ENCODE data around the gene RAB11FIP4.

RAB11FIP4 gene

GRCh38 chr17:31550389-31551056 is 159.0 kb downstream of the RAB11FIP4 start:
- CTCF ChIA-PET = interaction anchor here (2.1 kb wide), 1 partner anchor 292 kb away, joined by 11 read pairs; no protein-coding TSS in a partner anchor
- POLR2A ChIA-PET = interaction anchor here (0.5 to 1.6 kb wide), 6 partner anchors 63 to 920 kb away, joined by 3 to 4 read pairs (median 4); partner anchors contain the start of gene UTP6
- TF ChIP-seq ZBTB48 (tag by site-specific recombination; IDR thresholded peaks at IDR 0.05) (no peak; the same call in 1 of the 2 replicates), SALL2 (tag by site-specific recombination; IDR thresholded peaks at IDR 0.05; ENCODE audit: borderline replicate concordance) (no peak), ZNF274 (IDR thresholded peaks at IDR 0.05; ENCODE audit: low read length) (no peak), ZNF274 (tag by site-specific recombination; IDR thresholded peaks at IDR 0.05; ENCODE audit: borderline replicate concordance) (no peak), ZNF112 (tag by site-specific recombination; IDR thresholded peaks at IDR 0.05) (no peak), ZNF366 (tag by site-specific recombination; conservative IDR thresholded peaks at IDR 0.05) (0 out of 2 replicates have a peak, but pooled peaks have one; percentile 17), ZNF670 (tag by site-specific recombination; IDR thresholded peaks at IDR 0.05; ENCODE audit: low read depth) (no peak), ZNF530 (tag by site-specific recombination; IDR thresholded peaks at IDR 0.05; ENCODE audit: low read depth) (no peak), ZFP37 (tag by site-specific recombination; IDR thresholded peaks at IDR 0.05) (no peak), ZNF280D (tag by site-specific recombination; IDR thresholded peaks at IDR 0.05) (peak; percentile 92), ZNF114 (tag by site-specific recombination; IDR thresholded peaks at IDR 0.05) (0 out of 2 replicates have a peak, but pooled peaks have one; percentile 37), ZBTB49 (tag by site-specific recombination; IDR thresholded peaks at IDR 0.05; ENCODE audit: low read depth) (no peak), YY1 (tag by site-specific recombination; IDR thresholded peaks at IDR 0.05) (no peak), YY2 (tag by site-specific recombination; IDR thresholded peaks at IDR 0.05) (no peak), ZNF175 (tag by site-specific recombination; IDR thresholded peaks at IDR 0.05) (no peak), KLF17 (tag by site-specific recombination; IDR thresholded peaks at IDR 0.05) (no peak), ZNF701 (tag by site-specific recombination; IDR thresholded peaks at IDR 0.05) (no peak), ZNF24 (tag by site-specific recombination; IDR thresholded peaks at IDR 0.05) (no peak), ZBTB20 (tag by site-specific recombination; IDR thresholded peaks at IDR 0.05) (peak; percentile 12; the same call in 1 of the 2 replicates), SCRT1 (tag by site-specific recombination; IDR thresholded peaks at IDR 0.05; ENCODE audit: borderline replicate concordance) (peak; percentile 80), ZNF707 (tag by site-specific recombination; IDR thresholded peaks at IDR 0.05) (no peak), HOXA7 (CRISPR knock-in tag; IDR thresholded peaks at IDR 0.05; ENCODE audit: borderline replicate concordance) (no peak), ZNF324 (tag by site-specific recombination; IDR thresholded peaks at IDR 0.05) (no peak), HOXC10 (CRISPR knock-in tag; IDR thresholded peaks at IDR 0.05) (0 out of 2 replicates have a peak, but pooled peaks have one; percentile 12), ZNF394 (tag by site-specific recombination; IDR thresholded peaks at IDR 0.05; ENCODE audit: borderline replicate concordance) (0 out of 2 replicates have a peak, but pooled peaks have one; percentile 31), ZNF335 (tag by site-specific recombination; conservative IDR thresholded peaks at IDR 0.05) (peak; percentile 59), ELK4 (IDR thresholded peaks at IDR 0.05; ENCODE audit: borderline replicate concordance, low read depth, low read length) (no peak), PATZ1 (tag by site-specific recombination; IDR thresholded peaks at IDR 0.05) (no peak), BCL11B (tag by site-specific recombination; IDR thresholded peaks at IDR 0.05; ENCODE audit: low read depth) (no peak)

More at GRCh38 chr17:31550389-31551056, 159.0 kb downstream of the RAB11FIP4 start:
- Histone ChIP-seq H3K27ac (ENCODE audit: extremely low read depth, low read depth, low read length) (peak overlapping the region; percentile 63), H3K4me3 (ENCODE audit: low read depth, low read length) (peak overlapping the region; percentile 31), H3K4me1 (ENCODE audit: control insufficient read depth, insufficient read depth, low read length) (no peaks in the 10 kb centered on the region), H3K9me3 (ENCODE audit: control insufficient read depth, insufficient read depth, low read depth, low read length) (no peaks in the 10 kb centered on the region), H3K36me3 (ENCODE audit: control insufficient read depth in 2 of 2, insufficient read depth in 1 of 2, low read length in 2 of 2) (no peaks in the 10 kb centered on the region)

Measured in HEK293 (cell line).